ENCODE measurements around the gene LOX. TPM values are rescaled to one million over a fixed set of nuclear protein-coding genes. Genes with fewer than 3 reads are reported as not detected.

LOX gene
- total RNA-seq, 1 donor from 2014 or later: 8.1 TPM

- no peak for DNase-seq (ENCODE audit: low read depth)
Observed at GRCh38 chr5:122054266-122054665, 23.8 kb downstream of the LOX start.

GRCh38 chr5:122053181-122054109 lies 24.6 kb downstream of the LOX start:
- no peak for DNase-seq (ENCODE audit: low read depth)

GRCh38 chr5:122051569-122051968 lies 26.5 kb downstream of the LOX start:
- no peak for DNase-seq (ENCODE audit: low read depth)

- no peak for DNase-seq (ENCODE audit: low read depth)
Observed at GRCh38 chr5:122050959-122051358, 27.1 kb downstream of the LOX start.

- no peak for DNase-seq (ENCODE audit: low read depth)
Observed at GRCh38 chr5:122040636-122041302, 37.3 kb downstream of the LOX start.

- DNase-seq (ENCODE audit: low read depth): no peak
Observed at GRCh38 chr5:122036326-122036725, 41.7 kb downstream of the LOX start.

- DNase-seq (ENCODE audit: low read depth): no peak
Observed at GRCh38 chr5:122035913-122036312, 42.1 kb downstream of the LOX start.

GRCh38 chr5:122031836-122032235 lies 46.2 kb downstream of the LOX start:
- no peak for DNase-seq (ENCODE audit: low read depth)

GRCh38 chr5:122030251-122030650 lies 47.8 kb downstream of the LOX start:
- peak; percentile 19 for DNase-seq (ENCODE audit: low read depth)

- DNase-seq (ENCODE audit: low read depth): no peak
Observed at GRCh38 chr5:122029818-122030217, 48.2 kb downstream of the LOX start.

- DNase-seq (ENCODE audit: low read depth): no peak
Observed at GRCh38 chr5:122022966-122023365, 55.1 kb downstream of the LOX start.

- DNase-seq (ENCODE audit: low read depth): peak; percentile 29
Observed at GRCh38 chr5:122019919-122020590, 58.0 kb downstream of the LOX start.

- DNase-seq (ENCODE audit: low read depth): no peak
Observed at GRCh38 chr5:122015471-122015870, 62.6 kb downstream of the LOX start.

- DNase-seq (ENCODE audit: low read depth): no peak
Observed at GRCh38 chr5:122014236-122014935, 63.7 kb downstream of the LOX start.

Other genes starting within 250 kb of the LOX start
- gene FTMT, start 226.4 kb downstream of the LOX start, total RNA-seq: not detected in 2 replicates
- 15.7 and 16.1 TPM in 2 replicates for gene SRFBP1, start 116.3 kb downstream of the LOX start, total RNA-seq
- gene ZNF474, start 51.3 kb upstream of the LOX start, total RNA-seq: 5.9 and 8.3 TPM in 2 replicates
- 0.21 TPM in 1 of 2 replicates, not detected in the other for gene SNCAIP, start 234.0 kb upstream of the LOX start, total RNA-seq